ENCODE data around the gene TCF7L2.

- TF ChIP-seq, protein P1, sequence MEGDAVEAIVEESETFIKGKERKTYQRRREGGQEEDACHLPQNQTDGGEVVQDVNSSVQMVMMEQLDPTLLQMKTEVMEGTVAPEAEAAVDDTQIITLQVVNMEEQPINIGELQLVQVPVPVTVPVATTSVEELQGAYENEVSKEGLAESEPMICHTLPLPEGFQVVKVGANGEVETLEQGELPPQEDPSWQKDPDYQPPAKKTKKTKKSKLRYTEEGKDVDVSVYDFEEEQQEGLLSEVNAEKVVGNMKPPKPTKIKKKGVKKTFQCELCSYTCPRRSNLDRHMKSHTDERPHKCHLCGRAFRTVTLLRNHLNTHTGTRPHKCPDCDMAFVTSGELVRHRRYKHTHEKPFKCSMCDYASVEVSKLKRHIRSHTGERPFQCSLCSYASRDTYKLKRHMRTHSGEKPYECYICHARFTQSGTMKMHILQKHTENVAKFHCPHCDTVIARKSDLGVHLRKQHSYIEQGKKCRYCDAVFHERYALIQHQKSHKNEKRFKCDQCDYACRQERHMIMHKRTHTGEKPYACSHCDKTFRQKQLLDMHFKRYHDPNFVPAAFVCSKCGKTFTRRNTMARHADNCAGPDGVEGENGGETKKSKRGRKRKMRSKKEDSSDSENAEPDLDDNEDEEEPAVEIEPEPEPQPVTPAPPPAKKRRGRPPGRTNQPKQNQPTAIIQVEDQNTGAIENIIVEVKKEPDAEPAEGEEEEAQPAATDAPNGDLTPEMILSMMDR (conservative IDR thresholded peaks at IDR 0.05 in 1 of 2, IDR thresholded peaks at IDR 0.05 in 1 of 2; ENCODE audit: low read depth in 1 of 2, low read length in 2 of 2) = no peak
- TF ChIP-seq EZH2 (IDR thresholded peaks at IDR 0.05; ENCODE audit: low read length, missing control alignments) = no peak
Measured at GRCh38 chr10:113148071-113148825, 198.2 kb downstream of the TCF7L2 start.
